GM10266 (cell line): Measurements from ENCODE around the gene KCNN1.
"Not testable (repeated sequence)": the region's sequence is repeated elsewhere in the genome, so short reads cannot be mapped to it uniquely, and the experiment has no call there.

ENCODE experiments used
- DNase-seq: peaks from one replicate; pipeline ENCODE4 v3.0.0; 2012; ENCODE audit errors: extremely low spot score
- CTCF ChIP-seq: IDR thresholded peaks from 2 replicates; pipeline ENCODE4 v1.5.1; 2012; ENCODE audit warnings: mild to moderate bottlenecking, low read depth; ENCODE audit not compliant: control insufficient read depth, insufficient read depth; ENCODE audit errors: missing control alignments

The KCNN1 gene

GRCh38 chr19:18029617-18030338 is 62.9 kb downstream of the KCNN1 start:
- TF ChIP-seq CTCF, result no peak
- no peak for DNase-seq

GRCh38 chr19:18031401-18031800 is 64.5 kb downstream of the KCNN1 start:
- DNase-seq, result not testable (repeated sequence)

GRCh38 chr19:18032102-18032501 is 65.2 kb downstream of the KCNN1 start:
- not testable (repeated sequence) for DNase-seq

- DNase-seq, result no peak
- TF ChIP-seq CTCF, result no peak
Measured at GRCh38 chr19:18041054-18041453, 74.1 kb downstream of the KCNN1 start.

GRCh38 chr19:18043676-18044075 is 76.8 kb downstream of the KCNN1 start:
- TF ChIP-seq CTCF, result no peak
- DNase-seq, result no peak

GRCh38 chr19:18044825-18045304 is 78.0 kb downstream of the KCNN1 start:
- TF ChIP-seq CTCF, result no peak
- DNase-seq, result peak; percentile 90

GRCh38 chr19:18045307-18046050 is 78.6 kb downstream of the KCNN1 start:
- no peak for TF ChIP-seq CTCF
- no peak for DNase-seq

- TF ChIP-seq CTCF, result no peak
- no peak for DNase-seq
Measured at GRCh38 chr19:18046059-18046718, 79.3 kb downstream of the KCNN1 start.
